ENCODE results near the gene LPCAT1. TPM values are rescaled to one million over a fixed set of nuclear protein-coding genes. Genes with fewer than 3 reads are reported as not detected.

The LPCAT1 gene
- total and polyA plus RNA-seq, 2 of the 4 experiments (the other 2 are of a cell fraction): 17.7 to 33.6 TPM

- H2AK5ac ChIP-seq (ENCODE audit: low read depth, low read length): no peak overlapping the region
- no peak overlapping the region for H3K56ac ChIP-seq (ENCODE audit: extremely low read depth, insufficient read depth, low read length)
- BruUV-seq (replicated peaks): no TSS peak
- peaks cover 10% of the 10 kb centered on the region; the same call in 1 of the 2 replicates for H3K9me1 ChIP-seq (ENCODE audit: insufficient read depth, low read length)
- no peak overlapping the region for H2BK5ac ChIP-seq (ENCODE audit: low read depth, low read length, poor library complexity, severe bottlenecking)
- H3K4me2 ChIP-seq (ENCODE audit: low read depth, low read length): no peak overlapping the region
- no peaks in the 10 kb centered on the region for H3K79me1 ChIP-seq (ENCODE audit: low read depth in 1 of 2, low read length in 2 of 2)
- intact Hi-C loops (cut with micrococcal nuclease): no loop called here
- ATAC-seq (ENCODE audit: low read depth): no peak
- H3K36me3 ChIP-seq (ENCODE audit: control insufficient read depth, insufficient read depth, low read length): no peaks in the 10 kb centered on the region
- H2BK20ac ChIP-seq (ENCODE audit: low read depth, low read length): no peak overlapping the region
- no peaks in the 10 kb centered on the region for H3K4me1 ChIP-seq (ENCODE audit: control insufficient read depth, insufficient read depth, low read length)
- ChIA-PET POLR2A (ENCODE audit: unreplicated experiment) (no interaction called here), CTCF (no interaction called here)
- H4K20me1 ChIP-seq (ENCODE audit: insufficient read depth, low read length): no peaks in the 10 kb centered on the region; the same call in 1 of the 2 replicates
- no peak overlapping the region for H2AFZ ChIP-seq (replicated peaks; ENCODE audit: low read length, poor library complexity)
- H3K4ac ChIP-seq (ENCODE audit: low read depth, low read length): no peak overlapping the region
- no peak for DNase-seq
- H3K27me3 ChIP-seq (ENCODE audit: control insufficient read depth, insufficient read depth, low read length): peaks cover 21% of the 10 kb centered on the region
- H2AK9ac ChIP-seq (replicated peaks; ENCODE audit: low read depth, low read length, poor library complexity): no peak overlapping the region
- H4K8ac ChIP-seq (ENCODE audit: low read depth in 2 of 2, low read length in 2 of 2): no peak overlapping the region
- H3K27ac ChIP-seq (ENCODE audit: insufficient read depth, low read length): no peak overlapping the region
- H3K18ac ChIP-seq (ENCODE audit: low read depth, low read length): no peak overlapping the region
- H3K14ac ChIP-seq (replicated peaks; ENCODE audit: low read depth, low read length): no peak overlapping the region
- H2BK15ac ChIP-seq (ENCODE audit: low read depth, low read length): no peak overlapping the region
- no peak for TF ChIP-seq CHD1 (IDR thresholded peaks at IDR 0.05; ENCODE audit: low read depth, low read length)
- no peak overlapping the region for H3K23ac ChIP-seq (ENCODE audit: low read depth, low read length)
- WGBS, 2 experiments (ENCODE audit: extremely low coverage in 2 of 2, insufficient read length in 1 of 2): 100% methylated on average over 1 of the region's 8 CpGs; no CpG with 5 or more reads in 1 of the 2 experiments
- H3K9me3 ChIP-seq (ENCODE audit: control insufficient read depth, insufficient read depth, low read length): no peaks in the 10 kb centered on the region
- H2BK120ac ChIP-seq (ENCODE audit: low read depth, low read length): no peak overlapping the region
- H3K4me3 ChIP-seq (ENCODE audit: insufficient read depth, low read depth, low read length): no peak overlapping the region
- dilution Hi-C loops (cut with HindIII; ENCODE audit: low sequenced_read_pairs, unreplicated experiment): no loop called here
- in situ Hi-C loops (cut with MboI; ENCODE audit: low sequenced_read_pairs): no loop called here
- no peak overlapping the region for H3K9ac ChIP-seq (ENCODE audit: low read depth, low read length)
- no peak overlapping the region for H4K91ac ChIP-seq (ENCODE audit: insufficient read depth, low read depth, low read length)
- no peak overlapping the region for H4K5ac ChIP-seq (ENCODE audit: low read depth, low read length)
Observed at GRCh38 chr5:1543398-1544293, 19.9 kb upstream of the LPCAT1 start.

Measured in IMR-90 (cell line).